ENCODE data around the gene GPR171. TPM values are rescaled to one million over a fixed set of nuclear protein-coding genes. Genes with fewer than 3 reads are reported as not detected.

GPR171 gene
- total RNA-seq, 2 experiments from 2014 or later = not detected

DNA sequence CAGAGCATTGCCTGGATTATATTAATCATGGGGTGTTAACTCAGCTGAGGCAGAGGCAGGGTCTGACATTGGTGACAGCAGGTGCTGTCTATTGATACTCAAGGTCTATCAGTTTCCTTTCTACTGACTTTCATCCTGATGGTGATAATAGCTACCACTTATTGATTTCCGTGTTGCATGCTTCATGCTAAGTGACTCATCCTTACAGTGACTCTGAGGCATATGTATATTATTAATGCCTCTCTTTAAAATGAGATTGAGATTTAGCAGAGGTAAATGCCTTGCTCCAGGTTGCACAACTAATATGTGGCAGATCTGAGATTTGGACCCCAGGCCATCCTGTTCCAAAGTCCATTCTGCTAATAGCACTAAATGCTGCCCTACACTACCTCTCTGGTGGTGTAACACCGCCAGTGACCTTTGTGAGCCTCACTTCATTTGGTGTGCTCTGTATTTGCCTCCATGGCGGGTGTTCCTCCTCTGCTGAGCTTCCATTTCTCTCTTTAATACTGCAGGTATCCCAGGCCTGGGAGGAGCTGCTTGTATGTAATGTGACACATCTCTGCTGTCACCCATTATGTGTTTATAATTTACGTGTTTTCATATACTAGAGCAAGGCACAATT lies 50.4 kb downstream of the GPR171 start:
- no TSS peak for BruUV-seq (replicated peaks)
- no peak for TF ChIP-seq EZH2phosphoT487 (IDR thresholded peaks at IDR 0.05; ENCODE audit: borderline replicate concordance, low read depth, low read length)
- TF ChIP-seq, protein P1, sequence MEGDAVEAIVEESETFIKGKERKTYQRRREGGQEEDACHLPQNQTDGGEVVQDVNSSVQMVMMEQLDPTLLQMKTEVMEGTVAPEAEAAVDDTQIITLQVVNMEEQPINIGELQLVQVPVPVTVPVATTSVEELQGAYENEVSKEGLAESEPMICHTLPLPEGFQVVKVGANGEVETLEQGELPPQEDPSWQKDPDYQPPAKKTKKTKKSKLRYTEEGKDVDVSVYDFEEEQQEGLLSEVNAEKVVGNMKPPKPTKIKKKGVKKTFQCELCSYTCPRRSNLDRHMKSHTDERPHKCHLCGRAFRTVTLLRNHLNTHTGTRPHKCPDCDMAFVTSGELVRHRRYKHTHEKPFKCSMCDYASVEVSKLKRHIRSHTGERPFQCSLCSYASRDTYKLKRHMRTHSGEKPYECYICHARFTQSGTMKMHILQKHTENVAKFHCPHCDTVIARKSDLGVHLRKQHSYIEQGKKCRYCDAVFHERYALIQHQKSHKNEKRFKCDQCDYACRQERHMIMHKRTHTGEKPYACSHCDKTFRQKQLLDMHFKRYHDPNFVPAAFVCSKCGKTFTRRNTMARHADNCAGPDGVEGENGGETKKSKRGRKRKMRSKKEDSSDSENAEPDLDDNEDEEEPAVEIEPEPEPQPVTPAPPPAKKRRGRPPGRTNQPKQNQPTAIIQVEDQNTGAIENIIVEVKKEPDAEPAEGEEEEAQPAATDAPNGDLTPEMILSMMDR (conservative IDR thresholded peaks at IDR 0.05; ENCODE audit: low read length) = no peak
- H3K4me1 ChIP-seq (ENCODE audit: insufficient read depth, low read length, poor library complexity, severe bottlenecking) = no peaks in the 10 kb centered on the region
- ChIA-PET POLR2A (interaction anchor here (1.9 kb wide), 1 partner anchor 13 kb away, joined by 7 read pairs; no protein-coding TSS in a partner anchor), CTCF (ENCODE audit: unreplicated experiment) (no interaction called here)
- H3K9me2 ChIP-seq (ENCODE audit: insufficient read depth, low read length) = no peaks in the 10 kb centered on the region
- H3K79me2 ChIP-seq (ENCODE audit: insufficient read depth, low read depth, low read length) = no peaks in the 10 kb centered on the region
- no peaks in the 10 kb centered on the region for H3K36me3 ChIP-seq (ENCODE audit: insufficient read depth, low read length)
- no peak overlapping the region for H3K27ac ChIP-seq (ENCODE audit: low read depth, low read length, poor library complexity, severe bottlenecking)
- H3K9me3 ChIP-seq (ENCODE audit: low read length) = no peaks in the 10 kb centered on the region
- H3K4me3 ChIP-seq (ENCODE audit: low read depth, low read length, poor library complexity, severe bottlenecking) = no peak overlapping the region
- intact Hi-C loops (cut with micrococcal nuclease; ENCODE audit: unreplicated experiment) = no loop called here
- no peak overlapping the region for H3K4me2 ChIP-seq (ENCODE audit: low read length)
- no peak for DNase-seq (ENCODE audit: low spot score)
- no peaks in the 10 kb centered on the region for H4K20me1 ChIP-seq (ENCODE audit: insufficient read depth, low read length)
- H2AFZ ChIP-seq (ENCODE audit: low read length) = no peak overlapping the region

Small RNAs within 50 kb of the gene (small RNA-seq; reads per million reads assigned to genes)
- 4.3 reads per million, percentile 90 among the genes with 10 or more reads in this experiment for gene RNA5SP145

Other genes starting within 250 kb of the GPR171 start
- not detected in 2 replicates for gene CLRN1, start 230.5 kb downstream of the GPR171 start, total RNA-seq (2014; rRNA removed; shearing (Covaris generic))
- not detected in 2 replicates for gene CLRN1, start 230.5 kb downstream of the GPR171 start, total RNA-seq (2022)
- 12.6 and 16.4 TPM in 2 replicates for gene MED12L, start 117.6 kb downstream of the GPR171 start, total RNA-seq (2014; rRNA removed; shearing (Covaris generic))
- gene MED12L, start 117.6 kb downstream of the GPR171 start, total RNA-seq (2022) = 32.7 and 33.8 TPM in 2 replicates
- gene P2RY14, start 75.3 kb upstream of the GPR171 start, total RNA-seq (2014; rRNA removed; shearing (Covaris generic)) = not detected in 2 replicates
- not detected in 2 replicates for gene P2RY14, start 75.3 kb upstream of the GPR171 start, total RNA-seq (2022)
- gene GPR87, start 113.6 kb upstream of the GPR171 start, total RNA-seq (2014; rRNA removed; shearing (Covaris generic)) = not detected in 2 replicates
- gene GPR87, start 113.6 kb upstream of the GPR171 start, total RNA-seq (2022) = not detected in 2 replicates
- not detected in 2 replicates for gene P2RY13, start 126.3 kb upstream of the GPR171 start, total RNA-seq (2014; rRNA removed; shearing (Covaris generic))
- not detected in 2 replicates for gene P2RY13, start 126.3 kb upstream of the GPR171 start, total RNA-seq (2022)
- 0.19 TPM in 1 of 2 replicates, not detected in the other for gene P2RY12, start 181.5 kb upstream of the GPR171 start, total RNA-seq (2014; rRNA removed; shearing (Covaris generic))
- gene P2RY12, start 181.5 kb upstream of the GPR171 start, total RNA-seq (2022) = 0.28 TPM in 1 of 2 replicates, not detected in the other

All from OCI-LY7 (cell line).